ENCODE measurements around the gene CNTN4. TPM values are rescaled to one million over a fixed set of nuclear protein-coding genes. Genes with fewer than 3 reads are reported as not detected.

Gene CNTN4
- total RNA-seq, 1 experiment from 2014 or later = 1.6 TPM

DNA sequence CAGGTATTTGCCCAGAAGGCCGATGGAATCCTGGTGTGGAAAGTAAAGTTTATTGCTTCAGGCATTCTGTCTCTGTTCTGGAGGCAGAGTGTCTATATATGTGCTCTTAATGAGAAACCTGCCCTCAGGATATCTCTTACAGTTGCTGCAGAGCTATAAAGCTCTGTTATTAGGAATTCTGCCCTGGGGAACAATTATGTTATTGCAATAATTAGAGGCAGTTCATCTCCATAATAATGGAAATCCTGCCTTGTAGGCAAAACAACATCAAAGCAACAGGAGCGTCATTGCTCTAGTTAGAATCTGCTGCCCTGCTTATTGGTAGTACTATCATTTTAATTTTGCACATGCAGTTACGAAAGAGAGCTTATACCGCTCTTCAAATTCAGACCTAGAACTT lies 835.9 kb downstream of the CNTN4 start:
- H3K4me1 Mint-ChIP-seq = peaks cover 0 to 4% of the 10 kb centered on the region in 2 experiments; a peak in 3 of 4 replicates
- Histone ChIP-seq H3T11ph (ENCODE audit: low read length) (no peak overlapping the region), H4K91ac (ENCODE audit: insufficient read length, low read depth, low read length) (no peak overlapping the region), H3K23ac (ENCODE audit: insufficient read length, low read depth, low read length) (no peak overlapping the region), H2AK5ac (ENCODE audit: insufficient read length, low read length) (no peak overlapping the region), H4K5ac (ENCODE audit: insufficient read length, low read depth, low read length) (no peak overlapping the region), H2BK15ac (ENCODE audit: low read depth, low read length) (no peak overlapping the region), H3K18ac (ENCODE audit: insufficient read length, low read depth, low read length) (no peak overlapping the region), H3K27me3 (ENCODE audit: insufficient read depth, low read length) (no peaks in the 10 kb centered on the region), H3K4ac (ENCODE audit: low read depth, low read length) (no peak overlapping the region), H3K79me2 (ENCODE audit: insufficient read depth, low read length) (no peaks in the 10 kb centered on the region), H4K8ac (replicated peaks; ENCODE audit: insufficient read length, low read depth, low read length) (no peak overlapping the region), H3K56ac (ENCODE audit: insufficient read length, low read depth, low read length) (no peak overlapping the region), H2BK20ac (ENCODE audit: low read depth, low read length, poor library complexity, severe bottlenecking) (no peak overlapping the region), H3K27ac (ENCODE audit: insufficient read length, low read depth, low read length) (no peak overlapping the region), H4K20me1 (ENCODE audit: control insufficient read depth, insufficient read depth, insufficient read length) (no peaks in the 10 kb centered on the region), H3K79me1 (ENCODE audit: insufficient read depth, low read depth, low read length, poor library complexity, severe bottlenecking) (no peaks in the 10 kb centered on the region), H3K14ac (ENCODE audit: insufficient read depth, low read length) (no peak overlapping the region), H2AFZ (ENCODE audit: low read length) (no peak overlapping the region), H3K4me2 (ENCODE audit: insufficient read depth, insufficient read length, low read length) (no peak overlapping the region), H2BK12ac (ENCODE audit: insufficient read length, low read depth, low read length) (no peak overlapping the region), H2BK5ac (ENCODE audit: insufficient read length, low read length) (no peak overlapping the region), H3K4me1 (ENCODE audit: insufficient read depth, low read length) (no peaks in the 10 kb centered on the region; the same call in 1 of the 2 replicates), H3K9ac (ENCODE audit: extremely low read depth, insufficient read length, low read length) (no peak overlapping the region), H2BK120ac (ENCODE audit: low read depth, low read length, poor library complexity, severe bottlenecking) (no peak overlapping the region), H3K9me3 (ENCODE audit: control insufficient read depth, low read depth, low read length) (no peaks in the 10 kb centered on the region), H3K23me2 (ENCODE audit: insufficient read length, low read depth, low read length, poor library complexity, severe bottlenecking) (no peaks in the 10 kb centered on the region)
- TF ChIP-seq, protein P1, sequence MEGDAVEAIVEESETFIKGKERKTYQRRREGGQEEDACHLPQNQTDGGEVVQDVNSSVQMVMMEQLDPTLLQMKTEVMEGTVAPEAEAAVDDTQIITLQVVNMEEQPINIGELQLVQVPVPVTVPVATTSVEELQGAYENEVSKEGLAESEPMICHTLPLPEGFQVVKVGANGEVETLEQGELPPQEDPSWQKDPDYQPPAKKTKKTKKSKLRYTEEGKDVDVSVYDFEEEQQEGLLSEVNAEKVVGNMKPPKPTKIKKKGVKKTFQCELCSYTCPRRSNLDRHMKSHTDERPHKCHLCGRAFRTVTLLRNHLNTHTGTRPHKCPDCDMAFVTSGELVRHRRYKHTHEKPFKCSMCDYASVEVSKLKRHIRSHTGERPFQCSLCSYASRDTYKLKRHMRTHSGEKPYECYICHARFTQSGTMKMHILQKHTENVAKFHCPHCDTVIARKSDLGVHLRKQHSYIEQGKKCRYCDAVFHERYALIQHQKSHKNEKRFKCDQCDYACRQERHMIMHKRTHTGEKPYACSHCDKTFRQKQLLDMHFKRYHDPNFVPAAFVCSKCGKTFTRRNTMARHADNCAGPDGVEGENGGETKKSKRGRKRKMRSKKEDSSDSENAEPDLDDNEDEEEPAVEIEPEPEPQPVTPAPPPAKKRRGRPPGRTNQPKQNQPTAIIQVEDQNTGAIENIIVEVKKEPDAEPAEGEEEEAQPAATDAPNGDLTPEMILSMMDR (conservative IDR thresholded peaks at IDR 0.05) = no peak
- DNase-seq = no peak
- no peak overlapping the region for H3K4me3 Mint-ChIP-seq
- peaks cover 3 to 4% of the 10 kb centered on the region in 2 experiments; a peak in 3 of 5 replicates for H3K9me3 Mint-ChIP-seq
- no peak overlapping the region for H3K27ac Mint-ChIP-seq
- no peaks in the 10 kb centered on the region for H3K27me3 Mint-ChIP-seq (ENCODE audit: low read depth)
- H3K36me3 Mint-ChIP-seq (ENCODE audit: insufficient read depth in 1 of 3, low read depth in 3 of 3) = peaks cover 0 to 4% (median 0%) of the 10 kb centered on the region in 3 experiments; a peak in 4 of 7 replicates
- no CpG with 5 or more reads among the region's 4 CpGs for WGBS (ENCODE audit: extremely low coverage, insufficient read length, low lambda C conversion rate)

Measured in H9 (cell line).